Measurements from ENCODE around the gene PKNOX2.

GRCh38 chr11:125123194-125123946 lies 41.2 kb upstream of the PKNOX2 start:
- TF ChIP-seq POLR2A (IDR thresholded peaks at IDR 0.05; ENCODE audit: low read length): no peak
- no peak for TF ChIP-seq GATA1 (IDR thresholded peaks at IDR 0.05; ENCODE audit: low read depth, low read length)
